PC-9 (cell line): Measurements from ENCODE around the gene TMEM97. TPM values are rescaled to one million over a fixed set of nuclear protein-coding genes. Genes with fewer than 3 reads are reported as not detected.

ENCODE experiments used
- BruUV-seq: library from RNA; stranded (reverse); fragments of 400-500 nt; replicated peaks from 2 replicates; lab custom pipeline; 2021; lab: Mats Ljungman, UMichigan
- CTCF ChIA-PET: fragments of 300-600 bp; sonication (Branson Sonifier 250); formaldehyde crosslinking; loops from one replicate; lab custom pipeline; 2022; ENCODE audit warnings: antibody characterized with exemption; lab: Charles Lee
- POLR2A ChIA-PET: fragments of 300-600 bp; sonication (Branson Sonifier 250); formaldehyde crosslinking; loops from one replicate; lab custom pipeline; 2022; ENCODE audit warnings: antibody characterized with exemption; ENCODE audit not compliant: unreplicated experiment; lab: Charles Lee
- DNase-seq, 2 experiments: peaks; one replicate each; pipeline versions ENCODE4 v3.0.0 to v3.0.0-alpha.2; 2015 to 2022; ENCODE audit warnings: mixed read lengths in 1 of 2
- H2AFZ ChIP-seq: fragments of 200-600 bp; sonication (generic); 2 replicates; pipeline ENCODE4 v1.8.1; 2017; ENCODE audit warnings: antibody characterized with exemption
- H3F3A ChIP-seq: fragments of 200-600 bp; sonication (generic); 2 replicates; pipeline ENCODE4 v1.8.1; 2017; ENCODE audit warnings: antibody characterized with exemption, mild to moderate bottlenecking, low read depth; ENCODE audit not compliant: insufficient read depth
- H3K27ac ChIP-seq: fragments of 200-600 bp; sonication (generic); 2 replicates; pipeline ENCODE4 v1.6.1; 2016; ENCODE audit warnings: mixed run types
- H3K27me3 ChIP-seq: fragments of 200-600 bp; sonication (generic); 2 replicates; pipeline ENCODE4 v1.6.1; 2016; ENCODE audit warnings: low read depth, mixed run types; ENCODE audit not compliant: insufficient read depth
- H3K36me3 ChIP-seq: fragments of 200-600 bp; sonication (generic); 2 replicates; pipeline ENCODE4 v1.6.1; 2016; ENCODE audit warnings: low read depth, mixed run types
- H3K4me1 ChIP-seq: fragments of 200-600 bp; sonication (generic); replicated peaks from 2 replicates; pipeline ENCODE4 v1.6.1; 2016; ENCODE audit warnings: mixed run types; ENCODE audit not compliant: insufficient read depth
- H3K4me2 ChIP-seq: fragments of 200-600 bp; sonication (generic); 2 replicates; pipeline ENCODE4 v1.6.1; 2017; ENCODE audit warnings: mixed run types
- H3K4me3 ChIP-seq: fragments of 200-600 bp; sonication (generic); 2 replicates; pipeline ENCODE4 v1.6.1; 2016; ENCODE audit warnings: mixed run types
- H3K79me2 ChIP-seq: fragments of 200-600 bp; sonication (generic); 2 replicates; pipeline ENCODE4 v1.6.1; 2017; ENCODE audit warnings: low read depth, mixed run types
- H3K9me2 ChIP-seq: fragments of 200-600 bp; sonication (generic); 2 replicates; pipeline ENCODE4 v1.8.1; 2017; ENCODE audit warnings: mild to moderate bottlenecking; ENCODE audit not compliant: insufficient read depth
- H3K9me3 ChIP-seq: fragments of 200-600 bp; sonication (generic); 2 replicates; pipeline ENCODE4 v1.8.1; 2016; ENCODE audit warnings: low read depth; ENCODE audit not compliant: insufficient read depth
- H4K20me1 ChIP-seq: fragments of 200-600 bp; sonication (generic); 2 replicates; pipeline ENCODE4 v1.8.1; 2017; ENCODE audit not compliant: insufficient read depth
- EZH2 ChIP-seq: fragments of 200-600 bp; sonication (generic); IDR thresholded peaks from 2 replicates; pipeline ENCODE4 v1.8.0; 2017; ENCODE audit warnings: antibody characterized with exemption, low read depth
- intact Hi-C: fragments of 100-400 bp; cut with micrococcal nuclease; formaldehyde crosslinking; loops from one replicate; pipeline ENCODE4 v1.10.0; 2022; ENCODE audit not compliant: unreplicated experiment
- total RNA-seq: library from RNA; stranded (reverse); gene quantifications from 2 replicates; pipeline ENCODE4 v1.2.3, GENCODE V29; 2021
- TF ChIP-seq, protein P1 (sequence below): fragments of 200-600 bp; sonication (generic); conservative IDR thresholded peaks from 2 replicates; pipeline ENCODE4 v1.6.1; 2017; ENCODE audit warnings: mixed run types, antibody characterized with exemption, mild to moderate bottlenecking, moderate library complexity

Gene TMEM97
- total RNA-seq, 1 experiment from 2014 or later = 46.4 TPM

DNA sequence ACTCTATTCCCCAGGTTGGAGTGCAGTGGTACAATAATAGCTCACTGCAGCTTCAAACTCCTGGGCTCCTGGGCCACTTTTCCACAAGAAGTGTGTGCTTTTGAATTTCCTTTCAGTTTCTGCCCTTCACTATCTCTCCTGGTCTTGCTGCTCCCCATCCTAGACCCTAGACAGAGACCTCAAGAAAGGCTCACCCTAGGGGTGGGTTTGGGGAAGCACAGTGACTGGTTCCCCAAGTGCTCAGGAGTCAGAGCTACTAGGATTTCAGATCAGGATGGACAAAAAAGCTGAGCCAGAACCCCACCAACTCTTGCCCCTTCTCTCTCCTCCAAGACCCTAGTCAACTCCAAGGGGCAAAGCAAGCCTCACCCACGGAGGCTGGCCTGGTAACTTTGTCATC, 47.6 kb downstream of the TMEM97 start:
- Histone ChIP-seq H3F3A (peaks cover 17% of the 10 kb centered on the region; the same call in 1 of the 2 replicates), H3K4me2 (no peak overlapping the region), H3K36me3 (0 out of 2 replicates have a peak, but pooled peaks cover 4% of the 10 kb centered on the region), H3K9me2 (no peaks in the 10 kb centered on the region), H3K9me3 (no peaks in the 10 kb centered on the region), H3K4me1 (peaks cover 18% of the 10 kb centered on the region), H4K20me1 (no peaks in the 10 kb centered on the region; the same call in 1 of the 2 replicates), H3K4me3 (no peak overlapping the region), H3K27me3 (no peaks in the 10 kb centered on the region), H3K27ac (no peak overlapping the region), H2AFZ (no peak overlapping the region), H3K79me2 (no peaks in the 10 kb centered on the region)
- no peak for DNase-seq
- POLR2A ChIA-PET = no interaction called here
- BruUV-seq = no TSS peak
- no peak for TF ChIP-seq EZH2
- TF ChIP-seq, protein P1, sequence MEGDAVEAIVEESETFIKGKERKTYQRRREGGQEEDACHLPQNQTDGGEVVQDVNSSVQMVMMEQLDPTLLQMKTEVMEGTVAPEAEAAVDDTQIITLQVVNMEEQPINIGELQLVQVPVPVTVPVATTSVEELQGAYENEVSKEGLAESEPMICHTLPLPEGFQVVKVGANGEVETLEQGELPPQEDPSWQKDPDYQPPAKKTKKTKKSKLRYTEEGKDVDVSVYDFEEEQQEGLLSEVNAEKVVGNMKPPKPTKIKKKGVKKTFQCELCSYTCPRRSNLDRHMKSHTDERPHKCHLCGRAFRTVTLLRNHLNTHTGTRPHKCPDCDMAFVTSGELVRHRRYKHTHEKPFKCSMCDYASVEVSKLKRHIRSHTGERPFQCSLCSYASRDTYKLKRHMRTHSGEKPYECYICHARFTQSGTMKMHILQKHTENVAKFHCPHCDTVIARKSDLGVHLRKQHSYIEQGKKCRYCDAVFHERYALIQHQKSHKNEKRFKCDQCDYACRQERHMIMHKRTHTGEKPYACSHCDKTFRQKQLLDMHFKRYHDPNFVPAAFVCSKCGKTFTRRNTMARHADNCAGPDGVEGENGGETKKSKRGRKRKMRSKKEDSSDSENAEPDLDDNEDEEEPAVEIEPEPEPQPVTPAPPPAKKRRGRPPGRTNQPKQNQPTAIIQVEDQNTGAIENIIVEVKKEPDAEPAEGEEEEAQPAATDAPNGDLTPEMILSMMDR = no peak
- CTCF ChIA-PET = interaction anchor here (0.6 kb wide), 1 partner anchor 1565 kb away, joined by 6 read pairs; no protein-coding TSS in a partner anchor
- intact Hi-C loops = no loop called here

GRCh38 chr17:28367641-28368305, 48.8 kb downstream of the TMEM97 start:
- POLR2A ChIA-PET = interaction anchor here (0.7 kb wide), 1 partner anchor 151 kb away, joined by 7 read pairs; no protein-coding TSS in a partner anchor
- Histone ChIP-seq H3K27me3 (no peaks in the 10 kb centered on the region), H3K9me2 (no peaks in the 10 kb centered on the region), H3K79me2 (no peaks in the 10 kb centered on the region), H2AFZ (no peak overlapping the region), H3F3A (peaks cover 17% of the 10 kb centered on the region; the same call in 1 of the 2 replicates), H3K4me3 (no peak overlapping the region), H3K4me2 (no peak overlapping the region), H3K27ac (no peak overlapping the region), H3K36me3 (0 out of 2 replicates have a peak, but pooled peaks cover 4% of the 10 kb centered on the region), H3K4me1 (peaks cover 18% of the 10 kb centered on the region), H3K9me3 (no peaks in the 10 kb centered on the region), H4K20me1 (no peaks in the 10 kb centered on the region; the same call in 1 of the 2 replicates)
- no peak for TF ChIP-seq EZH2
- TF ChIP-seq, protein P1 = no peak
- no peak for DNase-seq
- intact Hi-C loops = no loop called here
- CTCF ChIA-PET = no interaction called here
- no TSS peak for BruUV-seq

DNA sequence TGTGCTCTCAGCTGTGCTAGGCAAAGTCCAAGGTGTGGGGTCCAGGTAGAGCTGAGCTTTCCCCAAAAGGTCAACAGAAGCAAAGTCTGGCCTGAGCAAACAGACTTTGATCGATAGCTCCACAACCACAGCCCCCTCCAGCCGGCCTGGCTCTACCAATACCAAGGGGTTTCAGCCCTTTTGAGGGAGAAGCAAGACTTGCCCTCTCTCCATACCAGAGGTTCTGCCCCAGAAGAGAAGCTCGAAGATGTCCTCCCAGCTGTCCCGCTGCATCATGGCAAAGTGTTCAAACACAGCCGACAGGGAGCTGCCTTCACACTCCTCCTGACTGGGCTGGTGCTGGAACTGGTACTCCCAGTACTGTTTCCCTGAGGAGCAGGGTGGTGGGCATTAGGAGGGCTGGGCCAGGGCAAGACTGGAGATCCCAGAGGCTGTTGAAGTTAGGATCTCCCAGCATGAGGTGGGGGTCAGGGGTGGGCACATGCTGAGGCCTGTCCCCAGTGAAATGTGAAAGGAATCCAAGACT, 49.4 kb downstream of the TMEM97 start:
- ChIA-PET POLR2A (no interaction called here), CTCF (no interaction called here)
- Histone ChIP-seq H4K20me1 (no peaks in the 10 kb centered on the region; the same call in 1 of the 2 replicates), H3K4me1 (peaks cover 18% of the 10 kb centered on the region), H3K36me3 (0 out of 2 replicates have a peak, but pooled peaks cover 4% of the 10 kb centered on the region), H3K27ac (no peak overlapping the region), H3K4me3 (no peak overlapping the region), H3K9me3 (no peaks in the 10 kb centered on the region), H3F3A (peaks cover 17% of the 10 kb centered on the region; the same call in 1 of the 2 replicates), H3K79me2 (no peaks in the 10 kb centered on the region), H3K9me2 (no peaks in the 10 kb centered on the region), H3K27me3 (no peaks in the 10 kb centered on the region), H2AFZ (no peak overlapping the region), H3K4me2 (no peak overlapping the region)
- DNase-seq = no peak
- no TSS peak for BruUV-seq
- TF ChIP-seq, protein P1 = no peak
- no peak for TF ChIP-seq EZH2
- intact Hi-C loops = no loop called here
